ENCODE measurements around the gene SLIT2.

Gene SLIT2

DNA sequence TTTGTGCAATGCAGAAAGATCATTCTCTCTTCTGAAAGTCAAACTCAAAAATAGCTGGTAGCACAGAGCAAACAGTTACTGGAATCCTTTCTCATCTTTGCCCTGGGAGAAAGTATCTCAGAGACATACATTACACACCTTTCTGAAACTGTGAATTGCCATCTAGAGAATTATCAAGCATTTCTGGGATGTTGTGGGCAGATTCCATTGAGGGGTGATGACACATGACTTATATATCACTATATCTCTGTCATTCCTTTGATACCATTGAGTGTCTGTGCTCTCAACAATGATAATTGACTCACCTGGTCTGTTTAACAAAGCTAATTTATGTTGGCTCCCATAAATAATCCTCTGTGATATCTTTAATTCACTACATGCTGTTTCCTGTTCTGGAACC is 13.0 kb downstream of the SLIT2 start:
- DNase-seq, result no peak
- no peak overlapping the region for H3K4me3 ChIP-seq (ENCODE audit: insufficient read depth, low read depth, low read length, poor library complexity, severe bottlenecking)
- no peaks in the 10 kb centered on the region for H3K27me3 ChIP-seq (replicated peaks; ENCODE audit: control insufficient read depth, insufficient read depth, low read length, poor library complexity, severe bottlenecking)
- no peaks in the 10 kb centered on the region for H3K36me3 ChIP-seq (ENCODE audit: control insufficient read depth, insufficient read depth, low read length)
- H3K4me1 ChIP-seq (ENCODE audit: control insufficient read depth, insufficient read depth, low read length, poor library complexity, severe bottlenecking), result no peaks in the 10 kb centered on the region
- H3K9me3 ChIP-seq (ENCODE audit: control insufficient read depth, low read length), result no peaks in the 10 kb centered on the region
- H3K27ac ChIP-seq (ENCODE audit: insufficient read depth, low read length, poor library complexity, severe bottlenecking), result no peak overlapping the region

GRCh38 chr4:20265726-20266125 is 14.0 kb downstream of the SLIT2 start:
- Histone ChIP-seq H3K9me3 (ENCODE audit: control insufficient read depth, low read length) (no peaks in the 10 kb centered on the region), H3K4me1 (ENCODE audit: control insufficient read depth, insufficient read depth, low read length, poor library complexity, severe bottlenecking) (no peaks in the 10 kb centered on the region), H3K4me3 (ENCODE audit: insufficient read depth, low read depth, low read length, poor library complexity, severe bottlenecking) (no peak overlapping the region), H3K27ac (ENCODE audit: insufficient read depth, low read length, poor library complexity, severe bottlenecking) (no peak overlapping the region), H3K36me3 (ENCODE audit: control insufficient read depth, insufficient read depth, low read length) (no peaks in the 10 kb centered on the region), H3K27me3 (replicated peaks; ENCODE audit: control insufficient read depth, insufficient read depth, low read length, poor library complexity, severe bottlenecking) (no peaks in the 10 kb centered on the region)
- no peak for DNase-seq

- Histone ChIP-seq H3K4me1 (ENCODE audit: control insufficient read depth, insufficient read depth, low read length, poor library complexity, severe bottlenecking) (no peaks in the 10 kb centered on the region), H3K4me3 (ENCODE audit: insufficient read depth, low read depth, low read length, poor library complexity, severe bottlenecking) (no peak overlapping the region), H3K27ac (ENCODE audit: insufficient read depth, low read length, poor library complexity, severe bottlenecking) (no peak overlapping the region), H3K36me3 (ENCODE audit: control insufficient read depth, insufficient read depth, low read length) (no peaks in the 10 kb centered on the region), H3K27me3 (replicated peaks; ENCODE audit: control insufficient read depth, insufficient read depth, low read length, poor library complexity, severe bottlenecking) (no peaks in the 10 kb centered on the region), H3K9me3 (ENCODE audit: control insufficient read depth, low read length) (no peaks in the 10 kb centered on the region)
- DNase-seq, result no peak
Observed at GRCh38 chr4:20266215-20267082, 14.7 kb downstream of the SLIT2 start.

DNA sequence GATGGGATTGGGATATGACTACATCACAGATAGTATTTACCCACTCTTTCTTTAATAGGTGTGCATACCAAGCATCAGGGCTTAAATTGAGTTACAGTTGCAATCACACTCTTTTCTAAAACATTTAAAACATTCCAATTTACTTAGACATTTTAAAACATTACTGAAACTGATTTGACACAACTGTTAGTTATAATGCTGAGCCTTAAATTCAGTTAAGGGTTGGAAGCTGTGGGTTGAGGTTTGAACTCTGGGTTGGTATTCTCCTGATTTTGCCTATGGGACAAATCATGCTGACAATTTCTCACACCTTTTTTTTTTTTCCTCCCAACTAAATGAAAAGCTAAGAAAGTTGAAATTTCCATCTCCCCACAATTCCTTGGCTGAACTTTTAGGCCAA is 16.3 kb downstream of the SLIT2 start:
- H3K27me3 ChIP-seq (replicated peaks; ENCODE audit: control insufficient read depth, insufficient read depth, low read length, poor library complexity, severe bottlenecking), result no peaks in the 10 kb centered on the region
- no peaks in the 10 kb centered on the region for H3K36me3 ChIP-seq (ENCODE audit: control insufficient read depth, insufficient read depth, low read length)
- H3K4me1 ChIP-seq (ENCODE audit: control insufficient read depth, insufficient read depth, low read length, poor library complexity, severe bottlenecking), result no peaks in the 10 kb centered on the region
- no peak overlapping the region for H3K4me3 ChIP-seq (ENCODE audit: insufficient read depth, low read depth, low read length, poor library complexity, severe bottlenecking)
- no peaks in the 10 kb centered on the region for H3K9me3 ChIP-seq (ENCODE audit: control insufficient read depth, low read length)
- DNase-seq, result no peak
- no peak overlapping the region for H3K27ac ChIP-seq (ENCODE audit: insufficient read depth, low read length, poor library complexity, severe bottlenecking)

DNA sequence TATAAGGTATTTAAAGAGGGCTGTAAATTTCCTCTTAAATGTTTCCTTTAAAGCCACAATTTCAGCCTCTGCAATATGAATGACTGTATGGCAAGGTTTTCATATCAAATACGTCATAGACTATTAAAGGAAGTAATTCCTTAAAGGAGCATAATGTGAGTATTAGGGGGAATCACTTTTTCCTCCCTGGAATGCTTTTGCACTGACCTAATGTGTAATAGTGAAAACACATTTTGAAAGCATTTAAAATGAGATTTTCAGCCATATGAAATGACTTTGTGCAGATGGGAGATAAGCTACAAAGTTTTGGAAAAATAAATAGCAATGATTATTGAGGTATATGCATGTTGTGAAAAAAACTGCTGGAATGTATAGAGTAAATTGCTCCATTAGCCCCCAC is 17.6 kb downstream of the SLIT2 start:
- Histone ChIP-seq H3K4me1 (ENCODE audit: control insufficient read depth, insufficient read depth, low read length, poor library complexity, severe bottlenecking) (no peaks in the 10 kb centered on the region), H3K4me3 (ENCODE audit: insufficient read depth, low read depth, low read length, poor library complexity, severe bottlenecking) (no peak overlapping the region), H3K9me3 (ENCODE audit: control insufficient read depth, low read length) (no peaks in the 10 kb centered on the region), H3K27me3 (replicated peaks; ENCODE audit: control insufficient read depth, insufficient read depth, low read length, poor library complexity, severe bottlenecking) (no peaks in the 10 kb centered on the region), H3K27ac (ENCODE audit: insufficient read depth, low read length, poor library complexity, severe bottlenecking) (no peak overlapping the region), H3K36me3 (ENCODE audit: control insufficient read depth, insufficient read depth, low read length) (no peaks in the 10 kb centered on the region)
- no peak for DNase-seq

DNA sequence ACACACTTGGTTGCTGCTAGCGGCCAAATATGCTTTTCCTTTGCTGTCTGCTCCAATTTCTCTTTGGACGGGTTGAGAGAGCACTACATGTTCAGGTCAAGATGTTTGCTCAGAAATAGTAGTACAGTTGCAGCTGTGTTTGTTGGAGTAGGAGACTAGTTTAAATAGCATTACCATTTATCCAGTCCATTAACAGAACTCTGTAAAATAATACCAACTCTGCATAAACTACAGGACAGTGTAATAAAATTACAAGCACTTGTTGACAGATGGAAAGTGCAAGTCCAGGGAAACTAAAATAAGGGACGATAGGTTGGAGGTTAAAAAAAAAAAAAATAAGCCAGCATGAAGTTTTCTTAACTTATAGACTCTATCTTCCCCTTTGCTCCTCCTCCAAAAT is 20.2 kb downstream of the SLIT2 start:
- H3K4me3 ChIP-seq (ENCODE audit: insufficient read depth, low read depth, low read length, poor library complexity, severe bottlenecking), result no peak overlapping the region
- no peaks in the 10 kb centered on the region for H3K36me3 ChIP-seq (ENCODE audit: control insufficient read depth, insufficient read depth, low read length)
- no peak overlapping the region for H3K27ac ChIP-seq (ENCODE audit: insufficient read depth, low read length, poor library complexity, severe bottlenecking)
- no peak for DNase-seq
- H3K27me3 ChIP-seq (replicated peaks; ENCODE audit: control insufficient read depth, insufficient read depth, low read length, poor library complexity, severe bottlenecking), result no peaks in the 10 kb centered on the region
- no peaks in the 10 kb centered on the region for H3K4me1 ChIP-seq (ENCODE audit: control insufficient read depth, insufficient read depth, low read length, poor library complexity, severe bottlenecking)
- no peaks in the 10 kb centered on the region for H3K9me3 ChIP-seq (ENCODE audit: control insufficient read depth, low read length)

GRCh38 chr4:20272411-20272872 is 20.7 kb downstream of the SLIT2 start:
- H3K36me3 ChIP-seq (ENCODE audit: control insufficient read depth, insufficient read depth, low read length), result no peaks in the 10 kb centered on the region
- no peaks in the 10 kb centered on the region for H3K4me1 ChIP-seq (ENCODE audit: control insufficient read depth, insufficient read depth, low read length, poor library complexity, severe bottlenecking)
- no peak overlapping the region for H3K4me3 ChIP-seq (ENCODE audit: insufficient read depth, low read depth, low read length, poor library complexity, severe bottlenecking)
- DNase-seq, result no peak
- no peaks in the 10 kb centered on the region for H3K9me3 ChIP-seq (ENCODE audit: control insufficient read depth, low read length)
- H3K27ac ChIP-seq (ENCODE audit: insufficient read depth, low read length, poor library complexity, severe bottlenecking), result no peak overlapping the region
- no peaks in the 10 kb centered on the region for H3K27me3 ChIP-seq (replicated peaks; ENCODE audit: control insufficient read depth, insufficient read depth, low read length, poor library complexity, severe bottlenecking)

GRCh38 chr4:20273793-20274192 is 22.1 kb downstream of the SLIT2 start:
- H3K4me3 ChIP-seq (ENCODE audit: insufficient read depth, low read depth, low read length, poor library complexity, severe bottlenecking), result no peak overlapping the region
- DNase-seq, result no peak
- H3K4me1 ChIP-seq (ENCODE audit: control insufficient read depth, insufficient read depth, low read length, poor library complexity, severe bottlenecking), result no peaks in the 10 kb centered on the region
- H3K9me3 ChIP-seq (ENCODE audit: control insufficient read depth, low read length), result no peaks in the 10 kb centered on the region
- no peaks in the 10 kb centered on the region for H3K27me3 ChIP-seq (replicated peaks; ENCODE audit: control insufficient read depth, insufficient read depth, low read length, poor library complexity, severe bottlenecking)
- no peaks in the 10 kb centered on the region for H3K36me3 ChIP-seq (ENCODE audit: control insufficient read depth, insufficient read depth, low read length)
- H3K27ac ChIP-seq (ENCODE audit: insufficient read depth, low read length, poor library complexity, severe bottlenecking), result no peak overlapping the region

- H3K27ac ChIP-seq (ENCODE audit: insufficient read depth, low read length, poor library complexity, severe bottlenecking), result no peak overlapping the region
- no peak overlapping the region for H3K4me3 ChIP-seq (ENCODE audit: insufficient read depth, low read depth, low read length, poor library complexity, severe bottlenecking)
- H3K9me3 ChIP-seq (ENCODE audit: control insufficient read depth, low read length), result no peaks in the 10 kb centered on the region
- no peaks in the 10 kb centered on the region for H3K4me1 ChIP-seq (ENCODE audit: control insufficient read depth, insufficient read depth, low read length, poor library complexity, severe bottlenecking)
- no peaks in the 10 kb centered on the region for H3K27me3 ChIP-seq (replicated peaks; ENCODE audit: control insufficient read depth, insufficient read depth, low read length, poor library complexity, severe bottlenecking)
- no peaks in the 10 kb centered on the region for H3K36me3 ChIP-seq (ENCODE audit: control insufficient read depth, insufficient read depth, low read length)
- DNase-seq, result no peak
Observed at GRCh38 chr4:20276848-20277247, 25.1 kb downstream of the SLIT2 start.

DNA sequence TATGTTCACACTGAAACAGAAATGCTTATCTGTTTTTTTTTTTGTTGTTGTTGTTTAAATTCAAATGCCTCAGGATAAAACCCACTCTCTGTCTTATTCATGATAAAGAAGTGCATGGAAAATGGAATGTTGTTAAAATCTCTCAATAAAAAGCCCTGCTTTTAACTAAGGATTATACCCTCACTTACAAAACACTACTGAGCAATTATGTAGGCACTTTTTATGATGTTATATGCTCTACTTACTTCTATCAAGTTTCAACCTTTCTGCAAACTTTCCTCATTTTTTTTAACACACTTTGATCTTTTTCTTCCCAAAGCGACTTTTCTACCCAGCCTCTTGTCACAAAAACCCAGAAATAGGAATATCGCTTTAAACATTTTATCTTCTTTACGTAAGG is 26.5 kb downstream of the SLIT2 start:
- Histone ChIP-seq H3K4me1 (ENCODE audit: control insufficient read depth, insufficient read depth, low read length, poor library complexity, severe bottlenecking) (no peaks in the 10 kb centered on the region), H3K27me3 (replicated peaks; ENCODE audit: control insufficient read depth, insufficient read depth, low read length, poor library complexity, severe bottlenecking) (no peaks in the 10 kb centered on the region), H3K4me3 (ENCODE audit: insufficient read depth, low read depth, low read length, poor library complexity, severe bottlenecking) (no peak overlapping the region), H3K36me3 (ENCODE audit: control insufficient read depth, insufficient read depth, low read length) (no peaks in the 10 kb centered on the region), H3K27ac (ENCODE audit: insufficient read depth, low read length, poor library complexity, severe bottlenecking) (no peak overlapping the region), H3K9me3 (ENCODE audit: control insufficient read depth, low read length) (no peaks in the 10 kb centered on the region)
- no peak for DNase-seq
